Loucy (cell line): Measurements from ENCODE around the gene TMC5.

Experiments
- H2AFZ ChIP-seq: fragments of 200-600 bp; sonication (generic); 2 replicates; pipeline ENCODE4 v1.6.0; 2016; ENCODE audit warnings: antibody characterized with exemption, mild to moderate bottlenecking, low read length, moderate library complexity
- H3F3A ChIP-seq: fragments of 200-600 bp; 2 replicates; pipeline ENCODE4 v1.6.0; 2016; ENCODE audit warnings: antibody characterized with exemption, low read depth, mild to moderate bottlenecking
- H3K27me3 ChIP-seq: fragments of 200-600 bp; sonication (generic); 2 replicates; pipeline ENCODE4 v1.6.1; 2014; ENCODE audit warnings: low read length, mild to moderate bottlenecking; ENCODE audit not compliant: insufficient read depth, poor library complexity, severe bottlenecking
- H3K36me3 ChIP-seq: fragments of 200-600 bp; sonication (generic); 2 replicates; pipeline ENCODE4 v1.6.1; 2016; ENCODE audit warnings: low read length; ENCODE audit not compliant: insufficient read depth
- H3K4me1 ChIP-seq: fragments of 200-600 bp; sonication (generic); 2 replicates; pipeline ENCODE4 v1.5.1; 2014; ENCODE audit warnings: low read length, mild to moderate bottlenecking; ENCODE audit not compliant: insufficient read depth, poor library complexity, severe bottlenecking
- H3K4me2 ChIP-seq: fragments of 200-600 bp; sonication (generic); 2 replicates; pipeline ENCODE4 v1.6.0; 2014; ENCODE audit warnings: antibody characterized with exemption, low read length, low read depth, mild to moderate bottlenecking; ENCODE audit not compliant: poor library complexity, severe bottlenecking
- H3K4me3 ChIP-seq: fragments of 200-600 bp; sonication (generic); 2 replicates; pipeline ENCODE4 v1.5.1; 2014; ENCODE audit warnings: low read length, mild to moderate bottlenecking, mixed read lengths; ENCODE audit not compliant: poor library complexity, severe bottlenecking
- H3K79me2 ChIP-seq: fragments of 200-600 bp; sonication (generic); 2 replicates; pipeline ENCODE4 v1.6.1; 2014; ENCODE audit warnings: low read length; ENCODE audit not compliant: insufficient read depth
- H3K9ac ChIP-seq: fragments of 200-600 bp; sonication (generic); 2 replicates; pipeline ENCODE4 v1.6.0; 2014; ENCODE audit warnings: mild to moderate bottlenecking, low read depth, low read length, moderate library complexity; ENCODE audit not compliant: poor library complexity, severe bottlenecking
- H3K9me2 ChIP-seq: fragments of 200-600 bp; sonication (generic); replicated peaks from 2 replicates; pipeline ENCODE4 v1.6.1; 2016; ENCODE audit warnings: low read depth, low read length, mixed read lengths
- H3K9me3 ChIP-seq: fragments of 200-600 bp; sonication (generic); 2 replicates; pipeline ENCODE4 v1.6.1; 2014; ENCODE audit warnings: mild to moderate bottlenecking, antibody characterized with exemption, low read length, low read depth; ENCODE audit not compliant: insufficient read depth
- H4K20me1 ChIP-seq: fragments of 200-600 bp; sonication (generic); 2 replicates; pipeline ENCODE4 v1.6.0; 2014; ENCODE audit warnings: antibody characterized with exemption, low read length, mild to moderate bottlenecking; ENCODE audit not compliant: insufficient read depth, poor library complexity, severe bottlenecking
- EZH2phosphoT487 ChIP-seq: fragments of 200-600 bp; IDR thresholded peaks from 2 replicates; pipeline ENCODE4 v1.6.1; 2018; ENCODE audit warnings: antibody characterized with exemption, mild to moderate bottlenecking, moderate library complexity, borderline replicate concordance
- TF ChIP-seq, protein P1 (sequence below): fragments of 200-600 bp; sonication (generic); conservative IDR thresholded peaks from 2 replicates; pipeline ENCODE4 v1.5.1; 2014; ENCODE audit warnings: mild to moderate bottlenecking, antibody characterized with exemption, low read length

TMC5 gene

DNA sequence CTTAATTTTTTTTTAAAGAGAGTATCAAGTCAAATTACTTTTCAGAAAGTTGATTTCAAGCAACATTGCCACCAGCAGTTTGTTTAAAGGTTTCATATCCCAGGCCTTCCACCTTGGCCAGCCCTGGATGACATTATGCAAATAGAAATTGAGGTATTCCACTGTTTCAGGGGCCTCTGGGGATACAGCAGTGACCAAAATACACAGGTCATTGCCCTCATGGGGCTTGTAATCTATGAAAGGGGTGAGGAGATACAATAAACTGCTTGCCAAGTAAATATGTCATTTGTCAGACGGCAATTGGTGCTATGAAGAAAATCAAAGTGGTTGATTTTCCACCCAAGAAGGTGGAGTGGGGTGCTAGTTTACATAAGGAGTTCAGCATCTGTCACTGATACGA lies 37.8 kb upstream of the TMC5 start:
- Histone ChIP-seq H3K36me3 (no peaks in the 10 kb centered on the region), H3K9ac (no peak overlapping the region), H2AFZ (no peak overlapping the region), H3K4me1 (peaks cover 2% of the 10 kb centered on the region), H3K9me2 (no peaks in the 10 kb centered on the region), H3K4me2 (no peak overlapping the region), H3K27me3 (no peaks in the 10 kb centered on the region), H3K9me3 (no peaks in the 10 kb centered on the region), H3K4me3 (no peak overlapping the region), H4K20me1 (no peaks in the 10 kb centered on the region), H3K79me2 (no peaks in the 10 kb centered on the region), H3F3A (no peaks in the 10 kb centered on the region)
- TF ChIP-seq EZH2phosphoT487: no peak
- TF ChIP-seq, protein P1, sequence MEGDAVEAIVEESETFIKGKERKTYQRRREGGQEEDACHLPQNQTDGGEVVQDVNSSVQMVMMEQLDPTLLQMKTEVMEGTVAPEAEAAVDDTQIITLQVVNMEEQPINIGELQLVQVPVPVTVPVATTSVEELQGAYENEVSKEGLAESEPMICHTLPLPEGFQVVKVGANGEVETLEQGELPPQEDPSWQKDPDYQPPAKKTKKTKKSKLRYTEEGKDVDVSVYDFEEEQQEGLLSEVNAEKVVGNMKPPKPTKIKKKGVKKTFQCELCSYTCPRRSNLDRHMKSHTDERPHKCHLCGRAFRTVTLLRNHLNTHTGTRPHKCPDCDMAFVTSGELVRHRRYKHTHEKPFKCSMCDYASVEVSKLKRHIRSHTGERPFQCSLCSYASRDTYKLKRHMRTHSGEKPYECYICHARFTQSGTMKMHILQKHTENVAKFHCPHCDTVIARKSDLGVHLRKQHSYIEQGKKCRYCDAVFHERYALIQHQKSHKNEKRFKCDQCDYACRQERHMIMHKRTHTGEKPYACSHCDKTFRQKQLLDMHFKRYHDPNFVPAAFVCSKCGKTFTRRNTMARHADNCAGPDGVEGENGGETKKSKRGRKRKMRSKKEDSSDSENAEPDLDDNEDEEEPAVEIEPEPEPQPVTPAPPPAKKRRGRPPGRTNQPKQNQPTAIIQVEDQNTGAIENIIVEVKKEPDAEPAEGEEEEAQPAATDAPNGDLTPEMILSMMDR: no peak

DNA sequence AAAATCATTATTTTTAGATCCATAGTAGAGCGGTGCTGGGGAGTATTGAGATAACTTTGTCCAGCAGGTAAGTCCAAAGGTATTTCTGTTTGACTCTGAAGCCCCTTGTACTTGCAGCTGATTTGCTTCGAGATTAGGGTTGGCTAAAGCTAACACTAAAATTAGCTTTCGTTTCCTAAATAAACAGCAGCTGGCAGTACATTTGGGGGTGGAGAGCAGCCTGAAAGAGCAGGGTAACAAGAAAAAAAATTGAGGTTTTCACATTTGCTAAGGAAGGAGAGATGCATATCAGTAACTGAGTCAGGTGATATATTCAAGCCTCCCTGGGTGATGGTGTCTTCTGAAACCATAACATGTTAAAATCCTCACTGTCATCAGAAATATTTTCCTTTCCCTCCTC lies 37.4 kb upstream of the TMC5 start:
- H4K20me1 ChIP-seq: no peaks in the 10 kb centered on the region
- H3K4me3 ChIP-seq: no peak overlapping the region
- no peaks in the 10 kb centered on the region for H3K9me2 ChIP-seq
- TF ChIP-seq, protein P1: no peak
- no peak for TF ChIP-seq EZH2phosphoT487
- no peaks in the 10 kb centered on the region for H3K27me3 ChIP-seq
- no peaks in the 10 kb centered on the region for H3K79me2 ChIP-seq
- no peaks in the 10 kb centered on the region for H3K36me3 ChIP-seq
- no peaks in the 10 kb centered on the region for H3F3A ChIP-seq
- no peak overlapping the region for H2AFZ ChIP-seq
- H3K4me2 ChIP-seq: no peak overlapping the region
- H3K9ac ChIP-seq: no peak overlapping the region
- H3K4me1 ChIP-seq: peaks cover 2% of the 10 kb centered on the region
- no peaks in the 10 kb centered on the region for H3K9me3 ChIP-seq

DNA sequence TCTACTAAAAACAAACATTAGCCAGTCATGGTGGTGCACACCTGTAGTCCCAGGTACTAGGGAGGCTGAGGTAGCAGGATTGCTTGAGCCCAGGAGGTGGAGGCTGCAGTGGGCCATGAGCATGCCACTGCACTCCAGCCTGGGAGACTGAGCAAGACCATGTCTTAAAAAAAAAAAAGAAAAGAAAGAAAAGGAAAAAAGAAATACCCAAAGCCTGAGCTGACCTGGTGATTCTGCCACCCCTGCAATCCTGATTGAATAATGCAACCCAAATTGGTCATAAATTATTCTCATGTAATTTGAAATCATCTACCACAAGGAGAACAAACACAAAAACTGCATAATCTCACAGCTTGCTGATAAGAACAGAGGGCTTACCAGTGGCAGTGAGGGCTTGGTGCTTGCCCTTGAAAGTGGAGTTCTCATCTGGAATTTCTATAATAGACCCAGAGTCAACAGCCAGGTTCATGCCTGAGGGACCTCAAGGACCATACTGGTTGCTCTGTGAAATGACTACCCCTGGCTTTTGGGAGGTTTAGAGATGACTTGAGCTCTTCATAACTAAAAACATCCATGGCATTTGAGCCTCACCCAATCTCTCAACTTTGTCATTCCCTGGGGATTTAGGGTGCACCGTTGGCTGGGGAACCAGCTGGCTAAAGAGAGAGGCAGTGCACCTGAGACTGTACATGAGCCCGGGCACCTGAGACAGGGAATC lies 35.4 kb upstream of the TMC5 start:
- TF ChIP-seq EZH2phosphoT487: no peak
- TF ChIP-seq, protein P1: no peak
- Histone ChIP-seq H3K36me3 (no peaks in the 10 kb centered on the region), H2AFZ (no peak overlapping the region), H4K20me1 (no peaks in the 10 kb centered on the region), H3K9me2 (no peaks in the 10 kb centered on the region), H3F3A (no peaks in the 10 kb centered on the region), H3K4me1 (peaks cover 2% of the 10 kb centered on the region), H3K9ac (no peak overlapping the region), H3K9me3 (no peaks in the 10 kb centered on the region), H3K79me2 (no peaks in the 10 kb centered on the region), H3K27me3 (no peaks in the 10 kb centered on the region), H3K4me2 (no peak overlapping the region), H3K4me3 (no peak overlapping the region)
